Stimulated activated CD8-positive, alpha-beta memory T cell treated with anti-CD3 and anti-CD28 coated beads, Interleukin-12 subunit alpha, Interleukin-12 subunit beta, amount 100 ng/mL, for 24 hours (primary cell): ENCODE data around the gene MBNL3.

Source experiments
- DNase-seq: peaks from one replicate; pipeline ENCODE4 v3.0.0-alpha.2; 2020; ENCODE audit errors: extremely low read depth

Gene MBNL3

DNA sequence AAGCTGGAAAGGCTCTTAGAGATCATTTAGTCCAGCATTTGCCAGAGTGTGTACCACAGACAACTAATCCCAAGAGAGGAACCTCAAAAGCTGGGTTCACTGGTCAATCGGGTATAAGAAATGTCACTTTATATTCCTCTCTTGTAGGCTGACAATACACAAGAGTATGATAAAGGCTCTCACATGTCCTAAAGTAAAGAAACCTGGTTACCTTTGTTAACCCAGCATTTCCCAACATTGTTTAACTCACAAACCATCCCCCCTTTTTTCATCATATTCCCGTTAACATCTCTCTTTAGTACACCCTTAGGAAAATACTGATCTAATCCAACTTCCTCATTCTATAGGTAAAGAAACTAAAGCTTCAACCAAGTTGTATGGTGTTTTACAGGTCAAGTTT lies 74.4 kb downstream of the MBNL3 start:
- no peak for DNase-seq

DNA sequence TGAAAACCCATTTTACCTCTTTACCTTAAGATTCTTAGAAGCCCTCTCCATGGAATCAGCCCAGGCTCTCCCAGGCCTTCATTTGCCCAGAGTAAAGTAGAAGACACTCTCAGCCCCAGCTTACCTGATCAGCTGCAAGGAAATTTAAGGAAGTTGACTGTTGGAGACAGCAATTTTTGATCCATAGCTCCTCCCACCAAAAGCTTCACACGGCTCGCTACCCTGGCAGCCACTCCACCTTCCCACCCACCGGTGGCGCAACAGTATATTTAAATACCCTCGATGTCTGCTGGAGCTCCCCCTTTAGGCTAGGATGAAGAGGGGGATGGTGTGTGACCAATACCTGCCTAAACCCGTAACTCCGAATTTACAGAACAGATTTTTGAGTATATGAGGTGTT lies 75.4 kb downstream of the MBNL3 start:
- DNase-seq, result no peak

GRCh38 chrX:132412208-132412607 lies 76.6 kb downstream of the MBNL3 start:
- no peak for DNase-seq

DNA sequence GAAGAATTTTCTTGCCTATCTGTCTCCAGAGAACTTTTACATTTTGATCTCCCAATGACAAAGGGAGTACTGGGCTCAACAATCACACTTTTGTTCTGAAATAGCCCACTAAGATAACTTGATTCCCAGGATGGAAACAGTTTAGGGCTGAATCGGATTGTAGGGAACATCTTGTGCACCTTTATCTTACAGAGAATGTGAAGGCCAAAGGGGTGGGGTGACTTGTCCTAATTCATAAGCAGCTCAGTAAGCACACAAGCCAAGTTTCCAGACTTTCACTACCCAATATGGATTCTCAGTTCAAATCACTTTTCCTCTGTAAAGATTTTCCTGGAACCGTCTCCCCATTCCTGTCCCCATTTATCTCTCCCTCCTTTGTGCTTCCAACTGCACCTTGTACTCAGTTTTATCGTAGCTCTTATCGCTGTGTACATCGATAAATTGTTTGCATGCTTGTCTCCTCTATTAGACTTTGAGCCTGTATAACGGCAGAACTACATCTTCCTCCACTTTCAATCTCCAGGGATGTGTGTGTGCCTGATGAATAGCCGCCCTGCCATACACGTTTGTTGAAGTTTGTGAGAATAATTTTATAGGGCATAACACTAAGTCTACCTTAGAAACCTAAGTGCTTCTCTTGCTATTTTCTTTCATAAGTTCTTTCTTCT lies 77.4 kb downstream of the MBNL3 start:
- no peak for DNase-seq

DNA sequence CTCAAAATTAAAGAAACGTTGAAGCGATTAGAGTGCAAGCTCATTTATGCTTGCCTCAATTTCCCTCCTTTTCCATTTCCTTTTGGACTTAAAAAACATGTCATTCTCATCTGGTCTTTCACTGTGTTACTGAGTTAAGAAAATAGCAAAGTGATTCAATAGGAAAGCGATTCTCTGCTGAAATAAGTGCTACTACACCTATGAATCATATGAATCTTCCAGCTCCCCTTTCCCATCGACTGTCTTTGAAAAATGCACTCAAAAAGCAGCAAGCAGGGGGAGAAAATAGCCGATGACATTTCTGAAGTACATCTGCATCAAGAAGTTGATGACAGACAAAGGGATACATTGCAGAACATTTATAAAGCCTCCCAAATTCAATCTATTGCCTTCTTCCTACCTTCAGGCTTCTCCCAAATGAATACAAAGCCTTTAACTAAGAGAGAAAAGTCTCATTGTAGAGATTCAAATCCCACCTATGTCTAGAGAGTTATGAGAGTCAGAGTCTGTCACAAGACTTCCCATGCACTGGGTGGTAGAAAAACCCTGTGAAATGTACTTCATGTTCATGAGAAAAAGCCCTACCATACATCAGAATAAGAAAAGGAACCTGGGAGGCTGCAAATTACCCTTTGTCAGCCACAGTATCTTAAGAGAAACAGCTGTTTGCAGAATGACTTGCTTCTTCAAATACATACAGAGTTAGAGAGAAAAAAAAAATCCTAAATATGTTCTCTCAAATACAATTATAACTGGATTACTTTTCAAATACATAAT lies 78.9 kb downstream of the MBNL3 start:
- DNase-seq, result no peak

DNA sequence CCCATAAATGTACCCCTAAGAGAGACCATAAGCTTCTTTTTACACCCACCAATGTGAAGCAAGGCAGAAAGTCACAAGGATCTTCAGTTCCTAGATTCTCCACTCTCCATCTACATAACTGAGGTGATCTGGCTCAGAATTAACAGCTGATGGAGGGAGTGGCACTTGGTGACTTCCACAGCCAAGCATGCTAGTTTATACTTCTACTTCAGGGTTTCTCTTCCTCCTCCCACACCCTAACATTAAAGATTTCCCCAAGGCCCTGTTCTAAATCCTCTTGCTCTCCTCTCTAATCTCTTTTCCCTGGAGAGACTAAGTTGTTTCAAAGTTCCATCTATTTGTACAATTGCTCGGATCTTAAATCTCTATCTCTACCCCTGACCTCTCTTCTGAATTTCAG lies 81.1 kb downstream of the MBNL3 start:
- DNase-seq, result no peak

- no peak for DNase-seq
These were observed 82.7 kb downstream of the MBNL3 start for GRCh38 chrX:132406106-132406505.

DNA sequence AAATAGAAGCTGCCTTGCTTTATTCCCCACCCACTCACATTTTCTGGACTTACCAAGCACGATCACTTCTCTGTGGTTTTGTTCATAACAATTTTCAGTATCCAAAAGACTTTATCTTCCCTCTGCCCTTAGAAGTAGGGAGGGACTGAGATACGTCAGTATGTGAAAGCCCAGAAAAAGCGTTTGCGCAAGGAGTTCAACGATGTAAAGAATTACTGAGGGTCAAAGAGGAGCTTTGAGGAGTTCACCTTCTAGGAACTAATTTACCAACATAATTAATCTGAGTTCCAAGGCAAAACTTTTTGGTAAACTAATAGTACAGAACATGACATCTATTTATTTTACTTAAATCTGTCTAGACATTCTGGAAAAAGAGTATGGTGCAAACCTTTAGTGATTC lies 84.6 kb downstream of the MBNL3 start:
- no peak for DNase-seq

DNA sequence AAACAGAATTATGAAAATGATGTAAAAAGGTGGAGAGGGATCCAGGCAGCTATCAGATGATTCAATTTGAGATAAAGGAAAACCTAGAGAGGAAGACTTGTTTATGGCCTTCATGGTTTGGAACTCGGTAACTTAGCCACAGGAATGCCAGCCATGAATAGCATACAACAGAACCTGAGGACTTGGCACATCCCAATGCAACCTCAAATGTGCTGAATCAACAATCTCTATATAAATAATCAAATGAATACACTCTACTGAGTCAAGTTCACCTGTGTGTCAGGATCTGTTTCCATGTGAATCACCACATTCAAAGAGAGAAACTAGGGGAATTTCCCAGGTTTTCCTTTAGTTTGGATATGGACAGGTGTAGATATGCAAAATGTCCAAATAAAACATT lies 86.9 kb downstream of the MBNL3 start:
- DNase-seq, result no peak

DNA sequence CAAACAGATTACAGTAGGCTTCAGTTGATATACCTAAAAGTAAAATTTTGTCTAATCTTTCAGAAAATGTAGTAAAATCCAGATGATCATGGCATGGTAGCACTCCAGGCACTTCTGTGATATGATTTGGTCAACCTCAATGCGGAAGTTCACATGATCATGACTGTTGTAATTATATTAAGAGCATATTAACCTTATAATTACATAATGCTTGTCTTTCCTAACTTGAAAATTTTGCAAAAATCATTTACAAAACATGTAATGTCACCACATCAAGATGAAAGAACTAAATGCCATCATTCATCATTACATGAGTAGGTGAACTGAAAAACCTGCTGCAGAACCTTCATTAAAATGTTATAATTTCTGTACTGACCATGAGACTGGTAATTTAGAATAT lies 88.1 kb downstream of the MBNL3 start:
- no peak for DNase-seq

DNA sequence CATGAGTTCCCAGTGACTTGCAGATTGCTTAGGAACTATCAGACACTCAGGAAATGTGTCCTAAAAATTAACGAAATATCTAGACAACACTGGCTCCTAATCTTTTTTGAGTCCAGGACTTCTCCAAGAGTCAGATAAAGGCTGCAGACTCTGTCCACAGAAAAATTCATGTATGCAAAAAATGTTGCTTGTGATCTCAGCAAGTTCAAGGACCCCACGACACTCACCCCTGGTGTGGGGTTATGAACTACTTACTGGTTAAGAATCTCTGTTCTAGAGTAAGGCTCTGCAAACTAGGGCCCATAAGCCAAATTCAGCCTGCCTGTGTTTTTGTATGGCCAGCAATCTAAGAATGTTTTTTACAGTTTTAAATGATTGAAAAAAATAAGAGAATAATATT lies 93.2 kb downstream of the MBNL3 start:
- DNase-seq, result no peak

DNA sequence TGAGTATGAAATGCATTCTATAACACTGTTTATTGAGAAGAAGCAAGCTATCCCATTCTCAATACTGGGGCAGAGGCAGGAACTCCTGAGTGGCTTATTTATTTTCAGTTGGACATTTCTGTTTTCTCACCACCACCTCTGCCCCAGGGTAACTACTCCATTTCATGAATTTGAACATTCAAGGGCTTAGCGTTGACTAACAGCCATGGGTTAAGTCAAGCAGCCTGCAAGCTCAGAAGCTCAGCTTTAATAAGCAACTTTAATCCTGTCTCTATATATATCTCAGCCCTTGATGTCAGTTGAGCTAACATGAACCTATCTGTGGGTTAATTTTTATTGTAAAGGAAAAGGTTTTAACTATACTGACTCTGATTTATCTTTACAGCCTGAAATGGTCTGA lies 93.8 kb downstream of the MBNL3 start:
- no peak for DNase-seq

DNA sequence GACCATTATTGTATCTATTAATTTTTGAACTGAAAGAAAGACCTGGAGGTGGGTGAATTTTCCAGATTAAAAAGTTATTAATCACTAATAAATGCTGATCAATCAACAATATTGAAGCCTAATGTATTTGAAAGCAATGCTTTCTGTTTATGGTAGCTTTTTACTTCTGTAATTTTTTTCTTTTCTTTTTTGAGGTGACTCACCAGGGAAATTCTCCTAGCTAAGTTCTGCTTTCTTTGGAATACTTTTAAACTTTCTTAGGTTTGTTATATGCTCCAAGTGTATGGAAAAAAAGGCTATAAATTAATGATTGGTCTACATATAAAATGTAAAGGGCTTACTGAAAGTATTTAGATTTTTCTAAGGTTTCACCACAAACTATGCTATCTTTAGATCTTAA lies 94.2 kb downstream of the MBNL3 start:
- DNase-seq, result no peak

- DNase-seq, result no peak
These were observed 94.8 kb downstream of the MBNL3 start for GRCh38 chrX:132393992-132394391.

DNA sequence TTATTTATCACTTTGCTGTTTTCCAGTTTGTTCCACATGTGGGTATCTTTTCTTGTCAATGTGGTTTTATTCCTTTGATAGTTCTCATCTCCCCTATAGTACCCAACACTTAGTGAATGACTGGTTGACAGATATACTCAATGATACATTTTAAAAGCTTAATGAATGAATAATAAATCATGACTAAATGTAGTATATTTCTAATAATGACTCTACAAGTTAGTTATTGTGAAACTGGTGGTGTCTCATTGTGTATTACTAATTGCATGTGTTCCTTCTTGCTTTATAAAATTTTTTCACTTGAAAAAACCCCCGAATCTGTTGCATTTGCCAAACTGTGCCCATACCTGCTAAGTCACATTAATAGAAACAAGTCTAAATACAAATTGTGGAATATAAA lies 95.4 kb downstream of the MBNL3 start:
- no peak for DNase-seq

GRCh38 chrX:132393085-132393484 lies 95.8 kb downstream of the MBNL3 start:
- DNase-seq, result no peak

DNA sequence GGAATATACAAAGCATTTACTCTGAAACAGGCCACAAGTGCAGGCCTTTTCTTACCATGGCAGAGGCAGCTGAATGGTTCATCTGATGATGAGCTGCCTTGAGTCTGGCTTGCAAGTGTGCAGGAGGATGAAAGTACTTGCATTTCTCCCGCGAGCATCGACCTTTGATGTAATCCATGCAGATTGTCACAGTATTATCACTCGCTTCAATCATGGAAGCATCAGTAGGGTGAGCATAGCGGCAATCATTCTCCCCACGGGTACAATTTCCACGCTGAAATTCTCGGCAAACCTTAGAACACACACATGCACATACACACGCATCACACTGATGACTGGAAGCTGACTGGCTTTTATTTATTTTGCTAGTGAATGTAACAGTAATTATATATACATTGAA lies 98.0 kb downstream of the MBNL3 start:
- no peak for DNase-seq

- DNase-seq, result no peak
These were observed 99.4 kb downstream of the MBNL3 start for GRCh38 chrX:132389480-132389879.

GRCh38 chrX:132388371-132388770 lies 100.5 kb downstream of the MBNL3 start:
- DNase-seq, result no peak

DNA sequence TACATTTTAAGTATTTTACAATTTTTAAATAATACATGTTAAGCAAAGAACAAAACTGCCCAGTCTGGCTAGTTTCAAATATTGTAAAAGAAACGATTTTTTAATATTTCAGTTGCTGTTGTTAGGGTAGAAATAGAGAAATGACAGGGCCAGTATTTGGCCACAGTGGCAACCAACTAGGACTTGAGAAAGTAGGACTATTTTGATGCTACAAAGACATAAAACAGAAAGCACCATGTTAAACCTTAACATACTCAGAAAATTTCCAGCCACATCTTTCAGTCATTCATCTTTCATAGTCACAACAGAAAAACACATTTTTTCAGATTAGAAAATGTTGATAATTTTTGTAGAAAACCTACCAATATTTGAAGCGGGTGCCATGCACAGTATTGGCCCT lies 104.5 kb downstream of the MBNL3 start:
- no peak for DNase-seq

- no peak for DNase-seq
These were observed 106.8 kb downstream of the MBNL3 start for GRCh38 chrX:132382068-132382467.

DNA sequence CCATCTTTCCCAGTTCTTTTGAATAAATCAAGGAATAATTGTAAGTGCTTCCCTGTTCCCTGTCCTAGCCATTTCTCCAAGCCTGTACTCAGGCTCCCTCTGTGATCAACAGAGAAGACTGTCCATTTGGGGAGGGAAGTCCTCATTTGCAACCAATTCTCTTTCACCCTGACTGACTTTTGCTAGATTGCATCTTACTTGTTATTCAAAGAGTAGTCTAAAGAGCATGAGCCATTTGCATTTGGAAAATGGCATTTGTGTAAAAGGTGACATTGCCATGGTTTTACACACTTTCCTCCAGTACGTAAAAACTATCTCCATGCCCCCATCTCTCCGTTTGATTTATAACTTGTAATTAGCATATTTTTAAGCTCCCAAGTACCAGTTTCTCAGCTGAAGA lies 110.6 kb downstream of the MBNL3 start:
- no peak for DNase-seq

DNA sequence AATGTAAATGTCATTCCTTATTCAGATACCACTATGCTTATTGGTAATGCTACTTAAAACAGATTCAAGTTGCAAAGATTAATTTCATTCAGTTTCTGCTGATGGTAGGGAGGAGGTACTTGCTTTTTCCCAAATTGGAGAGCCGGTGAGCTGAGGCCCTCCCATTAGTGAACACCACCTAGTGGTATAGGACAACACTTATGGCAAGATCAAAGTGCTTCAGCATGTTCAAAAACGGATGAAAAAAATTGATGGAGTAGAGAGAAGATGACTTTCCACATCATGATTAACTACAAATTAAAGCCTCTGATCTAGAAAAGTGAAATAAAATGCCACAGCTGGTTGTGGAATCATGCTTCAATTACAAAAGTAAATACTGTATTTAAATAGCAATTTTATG lies 112.9 kb downstream of the MBNL3 start:
- DNase-seq, result no peak

DNA sequence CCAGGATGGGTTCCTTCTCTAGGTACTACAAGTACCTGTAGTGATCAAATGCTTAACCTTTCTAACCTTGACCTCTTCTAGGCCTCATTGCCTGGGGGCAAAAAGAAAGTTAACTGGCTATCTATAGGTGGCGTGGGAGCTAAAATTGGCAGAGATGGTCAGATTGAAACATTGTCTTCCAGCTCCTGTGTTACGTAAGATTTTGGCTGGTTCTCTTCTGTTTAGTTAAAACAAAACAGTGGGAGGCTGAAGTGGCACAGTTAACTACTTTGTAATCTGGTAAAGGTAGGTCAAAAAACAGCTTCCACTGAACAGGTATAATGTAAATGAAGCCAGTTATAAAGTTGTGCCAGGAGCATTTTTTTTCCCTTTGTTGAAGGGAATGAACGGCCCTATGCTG lies 115.2 kb downstream of the MBNL3 start:
- DNase-seq, result no peak
